Astrocyte (in vitro differentiated cells and primary cell): Measurements from ENCODE around the gene PTPRE.

ENCODE experiments used
- CTCF ChIP-seq: IDR thresholded peaks from 2 replicates; pipeline ENCODE4 v1.5.1; 2011; ENCODE audit warnings: low read depth, mild to moderate bottlenecking, inconsistent platforms, low read length, moderate library complexity; ENCODE audit not compliant: insufficient read depth
- EZH2 ChIP-seq: IDR thresholded peaks from 2 replicates; pipeline ENCODE4 v1.6.1; 2012; ENCODE audit warnings: mild to moderate bottlenecking, low read length, inconsistent platforms; ENCODE audit not compliant: insufficient read depth

- TF ChIP-seq CTCF: no peak
- no peak for TF ChIP-seq EZH2
These were observed 75.7 kb downstream of the PTPRE start for GRCh38 chr10:127982601-127983000.
